ENCODE measurements around the gene ACHE. TPM values are rescaled to one million over a fixed set of nuclear protein-coding genes. Genes with fewer than 3 reads are reported as not detected.

The ACHE gene
- total RNA-seq, 1 experiment from 2014 or later: 7.0 TPM

GRCh38 chr7:100860702-100861615 is 34.7 kb downstream of the ACHE start:
- Mint-ChIP-seq H3K4me3 (peak overlapping the region in 1 of 2 experiments; percentile 32; a peak in 1 of 5 replicates), H3K27me3 (ENCODE audit: low read depth) (no peaks in the 10 kb centered on the region), H3K36me3 (ENCODE audit: insufficient read depth in 1 of 3, low read depth in 3 of 3) (peaks cover 23 to 51% (median 41%) of the 10 kb centered on the region in 3 experiments; a peak in 6 of 7 replicates), H3K9me3 (no peaks in the 10 kb centered on the region; a peak in 1 of 5 replicates), H3K27ac (no peak overlapping the region), H3K4me1 (peaks cover 0 to 5% of the 10 kb centered on the region in 2 experiments; a peak in 1 of 4 replicates)
- Histone ChIP-seq H3T11ph (ENCODE audit: low read length) (no peak overlapping the region), H4K8ac (replicated peaks; ENCODE audit: insufficient read length, low read depth, low read length) (no peak overlapping the region), H3K4me1 (ENCODE audit: insufficient read depth, low read length) (no peaks in the 10 kb centered on the region), H2BK120ac (ENCODE audit: low read depth, low read length, poor library complexity, severe bottlenecking) (no peak overlapping the region), H3K27me3 (ENCODE audit: insufficient read depth, low read length) (no peaks in the 10 kb centered on the region), H3K56ac (ENCODE audit: insufficient read length, low read depth, low read length) (no peak overlapping the region), H3K18ac (ENCODE audit: insufficient read length, low read depth, low read length) (no peak overlapping the region), H3K23ac (ENCODE audit: insufficient read length, low read depth, low read length) (no peak overlapping the region), H3K27ac (ENCODE audit: insufficient read length, low read depth, low read length) (no peak overlapping the region), H4K91ac (ENCODE audit: insufficient read length, low read depth, low read length) (no peak overlapping the region), H2BK15ac (ENCODE audit: low read depth, low read length) (no peak overlapping the region), H4K20me1 (ENCODE audit: control insufficient read depth, insufficient read depth, insufficient read length) (no peaks in the 10 kb centered on the region), H3K79me2 (ENCODE audit: insufficient read depth, low read length) (no peaks in the 10 kb centered on the region), H3K4ac (ENCODE audit: low read depth, low read length) (no peak overlapping the region), H3K23me2 (ENCODE audit: insufficient read length, low read depth, low read length, poor library complexity, severe bottlenecking) (no peaks in the 10 kb centered on the region), H4K5ac (ENCODE audit: insufficient read length, low read depth, low read length) (no peak overlapping the region), H3K79me1 (ENCODE audit: insufficient read depth, low read depth, low read length, poor library complexity, severe bottlenecking) (no peaks in the 10 kb centered on the region), H2BK5ac (ENCODE audit: insufficient read length, low read length) (no peak overlapping the region), H2BK12ac (ENCODE audit: insufficient read length, low read depth, low read length) (no peak overlapping the region), H3K14ac (ENCODE audit: insufficient read depth, low read length) (no peak overlapping the region), H3K9ac (ENCODE audit: extremely low read depth, insufficient read length, low read length) (no peak overlapping the region), H2AK5ac (ENCODE audit: insufficient read length, low read length) (no peak overlapping the region), H3K4me2 (ENCODE audit: insufficient read depth, insufficient read length, low read length) (no peak overlapping the region), H2AFZ (ENCODE audit: low read length) (no peak overlapping the region), H2BK20ac (ENCODE audit: low read depth, low read length, poor library complexity, severe bottlenecking) (no peak overlapping the region), H3K9me3 (ENCODE audit: control insufficient read depth, low read depth, low read length) (no peaks in the 10 kb centered on the region)
- TF ChIP-seq, protein P1, sequence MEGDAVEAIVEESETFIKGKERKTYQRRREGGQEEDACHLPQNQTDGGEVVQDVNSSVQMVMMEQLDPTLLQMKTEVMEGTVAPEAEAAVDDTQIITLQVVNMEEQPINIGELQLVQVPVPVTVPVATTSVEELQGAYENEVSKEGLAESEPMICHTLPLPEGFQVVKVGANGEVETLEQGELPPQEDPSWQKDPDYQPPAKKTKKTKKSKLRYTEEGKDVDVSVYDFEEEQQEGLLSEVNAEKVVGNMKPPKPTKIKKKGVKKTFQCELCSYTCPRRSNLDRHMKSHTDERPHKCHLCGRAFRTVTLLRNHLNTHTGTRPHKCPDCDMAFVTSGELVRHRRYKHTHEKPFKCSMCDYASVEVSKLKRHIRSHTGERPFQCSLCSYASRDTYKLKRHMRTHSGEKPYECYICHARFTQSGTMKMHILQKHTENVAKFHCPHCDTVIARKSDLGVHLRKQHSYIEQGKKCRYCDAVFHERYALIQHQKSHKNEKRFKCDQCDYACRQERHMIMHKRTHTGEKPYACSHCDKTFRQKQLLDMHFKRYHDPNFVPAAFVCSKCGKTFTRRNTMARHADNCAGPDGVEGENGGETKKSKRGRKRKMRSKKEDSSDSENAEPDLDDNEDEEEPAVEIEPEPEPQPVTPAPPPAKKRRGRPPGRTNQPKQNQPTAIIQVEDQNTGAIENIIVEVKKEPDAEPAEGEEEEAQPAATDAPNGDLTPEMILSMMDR (conservative IDR thresholded peaks at IDR 0.05): no peak
- no peak for DNase-seq
- WGBS (ENCODE audit: extremely low coverage, insufficient read length, low lambda C conversion rate): no CpG with 5 or more reads among the region's 18 CpGs

All from H9 (cell line).